ENCODE data around the gene TVP23C. TPM values are rescaled to one million over a fixed set of nuclear protein-coding genes. Genes with fewer than 3 reads are reported as not detected.

TVP23C gene
- polyA plus RNA-seq, 1 experiment = 21.1 TPM

GRCh38 chr17:15492186-15492585, 71.1 kb downstream of the TVP23C start:
- CTCF ChIA-PET = interaction anchor here (4.4 kb wide), 1 partner anchor 11 kb away, joined by 28 read pairs; no protein-coding TSS in a partner anchor
- POLR2A ChIA-PET = no interaction called here
- no peak for DNase-seq (ENCODE audit: low read depth, low spot score)
- H3K27me3 ChIP-seq (ENCODE audit: control insufficient read depth, insufficient read depth, low read length) = no peaks in the 10 kb centered on the region
- H3K4me3 ChIP-seq (ENCODE audit: low read depth, low read length) = no peak overlapping the region
- TF ChIP-seq, protein P1, sequence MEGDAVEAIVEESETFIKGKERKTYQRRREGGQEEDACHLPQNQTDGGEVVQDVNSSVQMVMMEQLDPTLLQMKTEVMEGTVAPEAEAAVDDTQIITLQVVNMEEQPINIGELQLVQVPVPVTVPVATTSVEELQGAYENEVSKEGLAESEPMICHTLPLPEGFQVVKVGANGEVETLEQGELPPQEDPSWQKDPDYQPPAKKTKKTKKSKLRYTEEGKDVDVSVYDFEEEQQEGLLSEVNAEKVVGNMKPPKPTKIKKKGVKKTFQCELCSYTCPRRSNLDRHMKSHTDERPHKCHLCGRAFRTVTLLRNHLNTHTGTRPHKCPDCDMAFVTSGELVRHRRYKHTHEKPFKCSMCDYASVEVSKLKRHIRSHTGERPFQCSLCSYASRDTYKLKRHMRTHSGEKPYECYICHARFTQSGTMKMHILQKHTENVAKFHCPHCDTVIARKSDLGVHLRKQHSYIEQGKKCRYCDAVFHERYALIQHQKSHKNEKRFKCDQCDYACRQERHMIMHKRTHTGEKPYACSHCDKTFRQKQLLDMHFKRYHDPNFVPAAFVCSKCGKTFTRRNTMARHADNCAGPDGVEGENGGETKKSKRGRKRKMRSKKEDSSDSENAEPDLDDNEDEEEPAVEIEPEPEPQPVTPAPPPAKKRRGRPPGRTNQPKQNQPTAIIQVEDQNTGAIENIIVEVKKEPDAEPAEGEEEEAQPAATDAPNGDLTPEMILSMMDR (IDR thresholded peaks at IDR 0.05; ENCODE audit: low read depth, low read length) = no peak
- no peaks in the 10 kb centered on the region for H3K9me3 ChIP-seq (ENCODE audit: control insufficient read depth, insufficient read depth, low read length)
- no peak overlapping the region for H3K27ac ChIP-seq (ENCODE audit: low read depth, low read length)

DNA sequence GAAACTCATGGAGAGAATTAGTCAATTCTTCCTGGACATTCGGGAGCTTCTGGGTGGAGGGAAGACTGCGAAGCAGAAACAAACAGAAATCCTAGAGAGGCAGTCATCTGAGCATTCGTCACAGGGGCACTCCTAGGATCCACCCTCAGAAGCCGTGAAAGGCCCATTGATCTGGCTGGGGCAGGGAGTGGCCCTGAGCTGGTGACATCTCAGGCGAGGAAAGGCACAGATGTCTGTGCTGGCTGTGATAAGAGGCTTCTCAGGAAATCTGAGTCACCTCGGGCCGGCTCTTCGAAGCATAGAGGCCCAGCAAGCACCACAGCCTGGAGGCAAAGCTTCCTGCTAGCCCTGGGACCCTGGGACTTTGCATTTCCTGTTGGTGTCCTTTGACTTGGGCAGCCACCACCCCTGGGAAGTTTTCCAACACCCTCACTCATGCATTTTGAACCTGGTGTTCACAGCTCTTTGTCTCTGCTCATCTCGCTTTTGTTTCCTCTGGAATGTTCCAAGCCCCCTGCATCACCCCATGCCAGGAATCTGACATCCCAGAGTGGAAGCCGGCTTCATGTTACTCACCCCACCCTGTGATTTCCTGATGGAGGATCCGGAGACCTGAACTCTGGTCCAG, 72.5 kb downstream of the TVP23C start:
- DNase-seq (ENCODE audit: low read depth, low spot score) = no peak

GRCh38 chr17:15488557-15488956, 74.7 kb downstream of the TVP23C start:
- ChIA-PET CTCF (interaction anchor here (1.2 to 4.4 kb wide), 2 partner anchors 15 to 230 kb away, joined by 3 to 28 read pairs; no protein-coding TSS in a partner anchor), POLR2A (no interaction called here)
- Histone ChIP-seq H3K4me3 (ENCODE audit: low read depth, low read length) (no peak overlapping the region), H3K27ac (ENCODE audit: low read depth, low read length) (no peak overlapping the region), H3K9me3 (ENCODE audit: control insufficient read depth, insufficient read depth, low read length) (no peaks in the 10 kb centered on the region), H3K27me3 (ENCODE audit: control insufficient read depth, insufficient read depth, low read length) (no peaks in the 10 kb centered on the region)
- TF ChIP-seq, protein P1 (IDR thresholded peaks at IDR 0.05; ENCODE audit: low read depth, low read length) = no peak
- DNase-seq (ENCODE audit: low read depth, low spot score) = no peak

More for the DNA sequence above, 72.5 kb downstream of the TVP23C start:
- Histone ChIP-seq H3K27me3 (ENCODE audit: control insufficient read depth, insufficient read depth, low read length) (no peaks in the 10 kb centered on the region), H3K4me3 (ENCODE audit: low read depth, low read length) (no peak overlapping the region), H3K9me3 (ENCODE audit: control insufficient read depth, insufficient read depth, low read length) (no peaks in the 10 kb centered on the region), H3K27ac (ENCODE audit: low read depth, low read length) (peak overlapping the region; percentile 68)
- ChIA-PET POLR2A (no interaction called here), CTCF (interaction anchor here (4.4 kb wide), 1 partner anchor 13 kb away, joined by 28 read pairs; no protein-coding TSS in a partner anchor)
- TF ChIP-seq, protein P1 (IDR thresholded peaks at IDR 0.05; ENCODE audit: low read depth, low read length) = no peak

GRCh38 chr17:15485045-15485444, 78.2 kb downstream of the TVP23C start:
- no peak overlapping the region for H3K27ac ChIP-seq (ENCODE audit: low read depth, low read length)
- no peak for DNase-seq (ENCODE audit: low read depth, low spot score)
- ChIA-PET POLR2A (no interaction called here), CTCF (interaction anchor here (3.5 kb wide), 1 partner anchor 18 kb away, joined by 15 read pairs; no protein-coding TSS in a partner anchor)
- no peaks in the 10 kb centered on the region for H3K27me3 ChIP-seq (ENCODE audit: control insufficient read depth, insufficient read depth, low read length)
- TF ChIP-seq, protein P1 (IDR thresholded peaks at IDR 0.05; ENCODE audit: low read depth, low read length) = no peak
- no peak overlapping the region for H3K4me3 ChIP-seq (ENCODE audit: low read depth, low read length)
- no peaks in the 10 kb centered on the region for H3K9me3 ChIP-seq (ENCODE audit: control insufficient read depth, insufficient read depth, low read length)

DNA sequence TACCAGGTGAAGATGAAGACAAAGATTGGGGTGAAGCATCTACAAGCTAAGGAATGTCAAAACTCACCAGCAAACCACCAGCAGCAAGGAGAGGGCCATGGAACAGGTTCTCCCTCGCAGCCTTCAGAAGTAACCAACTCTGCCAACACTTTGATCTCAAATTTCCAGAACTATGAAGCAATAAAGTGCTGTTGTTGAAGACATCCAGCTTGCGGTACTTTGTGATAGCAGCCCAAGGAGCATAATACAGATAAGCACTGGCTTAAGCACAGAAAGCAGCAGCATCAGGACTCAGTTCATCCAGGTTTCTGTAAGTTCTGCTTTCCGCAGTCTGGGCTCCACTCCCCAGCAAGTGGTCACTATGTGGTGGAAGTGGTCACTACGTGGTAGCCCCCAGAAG, 79.9 kb downstream of the TVP23C start:
- Histone ChIP-seq H3K27ac (ENCODE audit: low read depth, low read length) (no peak overlapping the region), H3K4me3 (ENCODE audit: low read depth, low read length) (no peak overlapping the region), H3K27me3 (ENCODE audit: control insufficient read depth, insufficient read depth, low read length) (no peaks in the 10 kb centered on the region), H3K9me3 (ENCODE audit: control insufficient read depth, insufficient read depth, low read length) (no peaks in the 10 kb centered on the region)
- TF ChIP-seq, protein P1 (IDR thresholded peaks at IDR 0.05; ENCODE audit: low read depth, low read length) = no peak
- POLR2A ChIA-PET = no interaction called here
- no peak for DNase-seq (ENCODE audit: low read depth, low spot score)
- CTCF ChIA-PET = interaction anchor here (3.5 kb wide), 1 partner anchor 20 kb away, joined by 15 read pairs; no protein-coding TSS in a partner anchor

Data from AG04450 (cell line).